Measurements from ENCODE around the gene AFM. TPM values are rescaled to one million over a fixed set of nuclear protein-coding genes. Genes with fewer than 3 reads are reported as not detected.

Gene AFM
- total and polyA plus RNA-seq, 2 of the 13 experiments (the other 11 are each of a cell fraction or from before 2014, with no cell fraction given), result 0.13 to 1.8 TPM

GRCh38 chr4:73435984-73436383 is 45.6 kb upstream of the AFM start, which contains the start of gene AFP (continued):
- TF ChIP-seq ZNF362 (CRISPR knock-in tag; IDR thresholded peaks at IDR 0.05; ENCODE audit: borderline replicate concordance), result peak; percentile 74; the same call in 1 of the 2 replicates
- no peak for TF ChIP-seq SNAI1 (CRISPR knock-in tag; IDR thresholded peaks at IDR 0.05; ENCODE audit: borderline replicate concordance)
- TF ChIP-seq GLI4 (CRISPR knock-in tag; IDR thresholded peaks at IDR 0.05; ENCODE audit: borderline replicate concordance), result no peak
- TF ChIP-seq FOXP4 (CRISPR knock-in tag; IDR thresholded peaks at IDR 0.05), result peak; percentile 42; the same call in 1 of the 2 replicates
- no peak for TF ChIP-seq HOXA7 (CRISPR knock-in tag; IDR thresholded peaks at IDR 0.05)
- TF ChIP-seq FLYWCH1 (CRISPR knock-in tag; IDR thresholded peaks at IDR 0.05), result no peak
- TF ChIP-seq EHMT2 (IDR thresholded peaks at IDR 0.05; ENCODE audit: borderline replicate concordance, low read depth, low read length), result no peak
- no peak for TF ChIP-seq NFE2 (CRISPR knock-in tag; IDR thresholded peaks at IDR 0.05)
- no peak for TF ChIP-seq ELF3 (CRISPR knock-in tag; IDR thresholded peaks at IDR 0.05)
- TF ChIP-seq ZBTB46 (CRISPR knock-in tag; IDR thresholded peaks at IDR 0.05; ENCODE audit: borderline replicate concordance), result no peak
- no peak for TF ChIP-seq ZNF704 (CRISPR knock-in tag; IDR thresholded peaks at IDR 0.05; ENCODE audit: borderline replicate concordance)
- TF ChIP-seq THAP9 (CRISPR knock-in tag; IDR thresholded peaks at IDR 0.05; ENCODE audit: borderline replicate concordance), result no peak
- TF ChIP-seq ZNF749 (CRISPR knock-in tag; IDR thresholded peaks at IDR 0.05; ENCODE audit: borderline replicate concordance), result no peak
- TF ChIP-seq ZNF503 (CRISPR knock-in tag; IDR thresholded peaks at IDR 0.05), result no peak
- peak; percentile 39; the same call in 1 of the 2 replicates for TF ChIP-seq SAP130 (CRISPR knock-in tag; IDR thresholded peaks at IDR 0.05; ENCODE audit: low read depth)
